PC-9 (cell line): ENCODE measurements around the gene FGF22.

Source experiments
- CTCF ChIP-seq: fragments of 200-600 bp; sonication (generic); conservative IDR thresholded peaks from 2 replicates; pipeline ENCODE4 v1.6.1; 2017; ENCODE audit warnings: mixed run types, antibody characterized with exemption, mild to moderate bottlenecking, moderate library complexity
- EZH2 ChIP-seq: fragments of 200-600 bp; sonication (generic); IDR thresholded peaks from 2 replicates; pipeline ENCODE4 v1.8.0; 2017; ENCODE audit warnings: antibody characterized with exemption, low read depth

GRCh38 chr19:643736-644135, 4.1 kb downstream of the FGF22 start:
- TF ChIP-seq CTCF (no peak), EZH2 (no peak)
